IMR-90 (cell line): ENCODE data around the gene AHNAK. TPM values are rescaled to one million over a fixed set of nuclear protein-coding genes. Genes with fewer than 3 reads are reported as not detected.

ENCODE experiments used
- ATAC-seq: fragments of 200-7000 bp; cut with Tn5 transposase; 2 replicates; pipeline ENCODE4 v1.9.1; 2020; ENCODE audit warnings: low read depth, mild to moderate bottlenecking, moderate library complexity
- BruUV-seq: library from RNA; stranded (reverse); fragments of 400-500 nt; replicated peaks from 2 replicates; lab custom pipeline; 2021; lab: Mats Ljungman, UMichigan
- CTCF ChIA-PET: fragments of 300-600 bp; formaldehyde crosslinking; extraction: SDS; loops from one replicate; lab custom pipeline; 2021; ENCODE audit warnings: antibody characterized with exemption; lab: Yijun Ruan, JAX
- POLR2A ChIA-PET: fragments of 300-600 bp; sonication (Branson Sonifier 250); formaldehyde crosslinking; loops from one replicate; lab custom pipeline; 2022; ENCODE audit warnings: antibody characterized with exemption; ENCODE audit not compliant: unreplicated experiment; lab: Charles Lee
- DNase-seq: peaks from one replicate; pipeline ENCODE4 v3.0.0; 2013
- H2AFZ ChIP-seq: replicated peaks from 2 replicates; pipeline ENCODE3; 2013; ENCODE audit warnings: low read length, mild to moderate bottlenecking; ENCODE audit not compliant: poor library complexity
- H2AK5ac ChIP-seq: 2 replicates; pipeline ENCODE4 v1.6.1; 2013; ENCODE audit warnings: low read depth, low read length, inconsistent platforms
- H2AK9ac ChIP-seq: replicated peaks from 2 replicates; pipeline ENCODE3; 2013; ENCODE audit warnings: mild to moderate bottlenecking, low read depth, low read length, moderate library complexity; ENCODE audit not compliant: poor library complexity
- H2BK120ac ChIP-seq: 2 replicates; pipeline ENCODE4 v1.6.1; 2013; ENCODE audit warnings: low read depth, low read length, inconsistent platforms
- H2BK15ac ChIP-seq: 3 replicates; pipeline ENCODE4 v1.6.1; 2013; ENCODE audit warnings: low read depth, low read length, inconsistent platforms
- H2BK20ac ChIP-seq: 2 replicates; pipeline ENCODE4 v1.6.1; 2013; ENCODE audit warnings: low read depth, mild to moderate bottlenecking, inconsistent platforms, low read length, moderate library complexity
- H2BK5ac ChIP-seq: 2 replicates; pipeline ENCODE4 v1.6.1; 2013; ENCODE audit warnings: mild to moderate bottlenecking, low read depth, low read length, inconsistent platforms; ENCODE audit not compliant: poor library complexity, severe bottlenecking
- H3K14ac ChIP-seq: replicated peaks from 2 replicates; pipeline ENCODE4 v1.6.1; 2013; ENCODE audit warnings: low read depth, low read length, inconsistent platforms
- H3K18ac ChIP-seq: 2 replicates; pipeline ENCODE4 v1.6.1; 2013; ENCODE audit warnings: low read depth, low read length, control low read depth
- H3K23ac ChIP-seq: 2 replicates; pipeline ENCODE4 v1.6.1; 2013; ENCODE audit warnings: low read depth, low read length, inconsistent platforms
- H3K27ac ChIP-seq: 2 replicates; pipeline ENCODE4 v1.5.1; 2013; ENCODE audit warnings: mild to moderate bottlenecking, control low read depth, low read length; ENCODE audit not compliant: insufficient read depth
- H3K27me3 ChIP-seq: 2 replicates; pipeline ENCODE4 v1.6.1; 2013; ENCODE audit warnings: low read length; ENCODE audit not compliant: control insufficient read depth, insufficient read depth
- H3K36me3 ChIP-seq: 2 replicates; pipeline ENCODE4 v1.6.1; 2013; ENCODE audit warnings: low read length, mixed read lengths; ENCODE audit not compliant: control insufficient read depth, insufficient read depth
- H3K4ac ChIP-seq: 2 replicates; pipeline ENCODE4 v1.6.1; 2013; ENCODE audit warnings: low read depth, low read length, inconsistent platforms
- H3K4me1 ChIP-seq: 2 replicates; pipeline ENCODE4 v1.6.1; 2013; ENCODE audit warnings: low read length, mixed read lengths; ENCODE audit not compliant: control insufficient read depth, insufficient read depth
- H3K4me2 ChIP-seq: 2 replicates; pipeline ENCODE4 v1.6.1; 2013; ENCODE audit warnings: low read depth, mild to moderate bottlenecking, control low read depth, low read length, moderate library complexity
- H3K4me3 ChIP-seq: 2 replicates; pipeline ENCODE4 v1.5.1; 2013; ENCODE audit warnings: low read depth, mild to moderate bottlenecking, control low read depth, low read length, moderate library complexity; ENCODE audit not compliant: insufficient read depth
- H3K56ac ChIP-seq: 2 replicates; pipeline ENCODE4 v1.6.1; 2013; ENCODE audit warnings: low read length, inconsistent platforms; ENCODE audit not compliant: insufficient read depth; ENCODE audit errors: extremely low read depth
- H3K79me1 ChIP-seq, 2 experiments: 2 replicates each; pipeline ENCODE4 v1.6.1; 2013; ENCODE audit warnings: low read length in 2 of 2, inconsistent platforms in 1 of 2, low read depth in 1 of 2
- H3K9ac ChIP-seq: 2 replicates; pipeline ENCODE4 v1.6.1; 2013; ENCODE audit warnings: low read depth, low read length, control low read depth
- H3K9me1 ChIP-seq: 2 replicates; pipeline ENCODE4 v1.6.1; 2013; ENCODE audit warnings: low read length, inconsistent platforms; ENCODE audit not compliant: insufficient read depth
- H3K9me3 ChIP-seq: 2 replicates; pipeline ENCODE4 v1.6.1; 2013; ENCODE audit warnings: low read length; ENCODE audit not compliant: control insufficient read depth, insufficient read depth
- H4K20me1 ChIP-seq: 2 replicates; pipeline ENCODE4 v1.6.1; 2013; ENCODE audit warnings: low read length, inconsistent platforms; ENCODE audit not compliant: insufficient read depth
- H4K5ac ChIP-seq: 2 replicates; pipeline ENCODE4 v1.6.1; 2013; ENCODE audit warnings: mild to moderate bottlenecking, low read depth, low read length, control low read depth
- H4K8ac ChIP-seq, 2 experiments: 2 replicates each; pipeline ENCODE4 v1.6.1; 2013; ENCODE audit warnings: low read depth in 2 of 2, low read length in 2 of 2, control low read depth in 1 of 2, inconsistent platforms in 1 of 2
- H4K91ac ChIP-seq: 2 replicates; pipeline ENCODE4 v1.6.1; 2013; ENCODE audit warnings: low read depth, low read length, inconsistent platforms; ENCODE audit not compliant: insufficient read depth
- BHLHE40 ChIP-seq: fragments of 150-350 bp; IDR thresholded peaks from 2 replicates; pipeline ENCODE4 v1.6.1; 2016; ENCODE audit warnings: mild to moderate bottlenecking, low read depth, low read length
- CHD1 ChIP-seq: IDR thresholded peaks from 2 replicates; pipeline ENCODE4 v1.6.1; 2012; ENCODE audit warnings: low read depth, low read length, improper control_type of control experiment
- FOS ChIP-seq: fragments of 150-350 bp; IDR thresholded peaks from 2 replicates; pipeline ENCODE4 v1.6.1; 2016; ENCODE audit warnings: low read depth, low read length
- MXI1 ChIP-seq: IDR thresholded peaks from 2 replicates; pipeline ENCODE4 v1.6.1; 2012; ENCODE audit warnings: low read depth, mild to moderate bottlenecking, low read length, moderate library complexity, borderline replicate concordance
- POLR2A ChIP-seq: IDR thresholded peaks from 2 replicates; pipeline ENCODE4 v1.6.1; 2012; ENCODE audit warnings: mild to moderate bottlenecking, low read depth, low read length
- RAD21 ChIP-seq: IDR thresholded peaks from 2 replicates; pipeline ENCODE4 v1.6.1; 2012; ENCODE audit warnings: low read length, improper control_type of control experiment
- RCOR1 ChIP-seq: IDR thresholded peaks from 2 replicates; pipeline ENCODE4 v1.6.1; 2012; ENCODE audit warnings: mild to moderate bottlenecking, low read length, improper control_type of control experiment; ENCODE audit not compliant: insufficient replicate concordance
- SMC3 ChIP-seq: fragments of 150-350 bp; IDR thresholded peaks from 2 replicates; pipeline ENCODE4 v1.6.1; 2016; ENCODE audit warnings: low read depth, mild to moderate bottlenecking, antibody characterized with exemption, low read length, moderate library complexity
- USF2 ChIP-seq: fragments of 150-350 bp; IDR thresholded peaks from 2 replicates; pipeline ENCODE4 v1.6.1; 2017; ENCODE audit warnings: mild to moderate bottlenecking, antibody characterized with exemption, low read length, low read depth
- WGBS, 2 experiments: methylation state at CpG; one replicate each; pipeline versions ENCODE4 v1.1.5 to v1.1.7; 2013; ENCODE audit warnings: missing lambda C conversion rate in 2 of 2; ENCODE audit not compliant: insufficient read length in 1 of 2; ENCODE audit errors: extremely low coverage in 2 of 2; 5-methylcytosine and 5-hydroxymethylcytosine counted together
- dilution Hi-C: fragments of 300-500 bp; cut with HindIII; formaldehyde crosslinking; loops from one replicate; pipeline ENCODE4 v1.14.3; 2018; ENCODE audit warnings: low sequenced_read_pairs; ENCODE audit not compliant: unreplicated experiment
- in situ Hi-C: fragments of 300-500 bp; cut with MboI; formaldehyde crosslinking; loops from 3 replicates; pipeline ENCODE4 v1.14.3; 2019; ENCODE audit warnings: low sequenced_read_pairs, inconsistent platforms, mixed read lengths
- intact Hi-C: fragments of 100-400 bp; cut with micrococcal nuclease; formaldehyde crosslinking; loops from 2 replicates; pipeline ENCODE4 v1.10.0; 2022
- polyA plus RNA-seq, 3 experiments: library from polyadenylated mRNA; depleted of rRNA; stranded (reverse); fragments of >200 nt; gene quantifications; 2 replicates each; pipeline ENCODE4 v1.2.3, GENCODE V29; 2012; ENCODE audit warnings: low replicate concordance in 1 of 3
- total RNA-seq: library from RNA; depleted of rRNA; stranded (reverse); fragments of >200 nt; gene quantifications from 2 replicates; pipeline ENCODE4 v1.2.3, GENCODE V29; 2012

AHNAK gene
- total and polyA plus RNA-seq, 2 of the 4 experiments (the other 2 are of a cell fraction) = 95.1 to 695 TPM

GRCh38 chr11:62419314-62419929, 127.2 kb downstream of the AHNAK start:
- peak; percentile 15 for DNase-seq

More at GRCh38 chr11:62419314-62419929, 127.2 kb downstream of the AHNAK start:
- ChIA-PET CTCF (interaction anchor here (1.6 to 2.2 kb wide), 3 partner anchors 24 to 141 kb away, joined by 5 to 8 read pairs (median 7); no protein-coding TSS in a partner anchor), POLR2A (interaction anchor here (0.5 to 0.7 kb wide), 2 partner anchors 16 to 250 kb away, joined by 3 to 4 read pairs; no protein-coding TSS in a partner anchor)
- no peaks in the 10 kb centered on the region for H3K9me3 ChIP-seq
- H2BK15ac ChIP-seq = peak overlapping the region; percentile 23; the same call in 1 of the 3 replicates
- H3K23ac ChIP-seq = no peak overlapping the region
- 0 out of 2 replicates have a peak overlapping the region, but pooled peaks have one; percentile 17 for H2BK20ac ChIP-seq
- no peak overlapping the region for H3K4ac ChIP-seq
- 0 out of 2 replicates have a peak overlapping the region, but pooled peaks have one; percentile 14 for H4K5ac ChIP-seq
- TF ChIP-seq BHLHE40 (no peak), RCOR1 (no peak), RAD21 (no peak), CHD1 (no peak), POLR2A (no peak), SMC3 (no peak), USF2 (no peak), FOS (no peak), MXI1 (no peak)
- BruUV-seq = no TSS peak
- no peak overlapping the region for H3K56ac ChIP-seq
- no peak overlapping the region for H2AFZ ChIP-seq
- peak overlapping the region; percentile 34 for H3K18ac ChIP-seq
- in situ Hi-C loops = no loop called here
- H3K79me1 ChIP-seq = no peaks in the 10 kb centered on the region; a peak in 1 of 4 replicates
- ATAC-seq = peak; percentile 55
- H3K27ac ChIP-seq = peak overlapping the region; percentile 51; the same call in 1 of the 2 replicates
- H3K27me3 ChIP-seq = no peaks in the 10 kb centered on the region
- H3K9ac ChIP-seq = no peak overlapping the region
- dilution Hi-C loops = no loop called here
- H3K4me3 ChIP-seq = no peak overlapping the region
- H2AK9ac ChIP-seq = no peak overlapping the region
- H4K20me1 ChIP-seq = no peaks in the 10 kb centered on the region
- peaks cover 7% of the 10 kb centered on the region for H3K4me1 ChIP-seq
- H4K91ac ChIP-seq = no peak overlapping the region
- WGBS, 2 experiments = no CpG with 5 or more reads among the region's 5 CpGs
- no peaks in the 10 kb centered on the region for H3K36me3 ChIP-seq
- no peak overlapping the region for H4K8ac ChIP-seq
- intact Hi-C loops = no loop called here
- no peak overlapping the region for H3K14ac ChIP-seq
- H2BK120ac ChIP-seq = peak overlapping the region; percentile 23; the same call in 1 of the 2 replicates
- H2AK5ac ChIP-seq = no peak overlapping the region
- peak overlapping the region; percentile 86 for H3K4me2 ChIP-seq
- no peaks in the 10 kb centered on the region for H3K9me1 ChIP-seq
- H2BK5ac ChIP-seq = peak overlapping the region; percentile 3
